Astrocyte (in vitro differentiated cells and primary cell): ENCODE data around the gene IFITM5. TPM values are rescaled to one million over a fixed set of nuclear protein-coding genes. Genes with fewer than 3 reads are reported as not detected.

Experiments
- DNase-seq: peaks from one replicate; pipeline ENCODE4 v3.0.0-alpha.2; 2010; ENCODE audit warnings: low read depth
- FAIRE-seq: peaks from 2 replicates; lab custom pipeline; 2011; peaks lifted over from hg19 to GRCh38; lab: Jason Lieb, UNC
- H2AFZ ChIP-seq: 2 replicates; pipeline ENCODE4 v1.6.0; 2012; ENCODE audit warnings: low read depth, low read length, inconsistent platforms
- H3K27ac ChIP-seq: 2 replicates; pipeline ENCODE4 v1.5.1; 2011; ENCODE audit warnings: low read depth, low read length, inconsistent platforms
- H3K27me3 ChIP-seq: 2 replicates; pipeline ENCODE4 v1.6.0; 2011; ENCODE audit warnings: low read length, inconsistent platforms; ENCODE audit not compliant: insufficient read depth
- H3K36me3 ChIP-seq: 2 replicates; pipeline ENCODE4 v1.5.1; 2011; ENCODE audit warnings: low read length, inconsistent platforms; ENCODE audit not compliant: insufficient read depth
- H3K4me1 ChIP-seq: 2 replicates; pipeline ENCODE4 v1.5.1; 2011; ENCODE audit warnings: low read length, inconsistent platforms; ENCODE audit not compliant: insufficient read depth
- H3K4me2 ChIP-seq: 2 replicates; pipeline ENCODE4 v1.6.0; 2012; ENCODE audit warnings: low read length, inconsistent platforms
- H3K4me3 ChIP-seq: 2 replicates; pipeline ENCODE4 v1.5.1; 2011; ENCODE audit warnings: low read depth, mild to moderate bottlenecking, low read length, inconsistent platforms; ENCODE audit not compliant: insufficient read depth
- H3K79me2 ChIP-seq: 2 replicates; pipeline ENCODE4 v1.6.0; 2012; ENCODE audit warnings: mild to moderate bottlenecking, low read length, inconsistent platforms; ENCODE audit not compliant: insufficient read depth
- H3K9ac ChIP-seq: 2 replicates; pipeline ENCODE4 v1.6.0; 2012; ENCODE audit warnings: mild to moderate bottlenecking, low read length, inconsistent platforms
- H3K9me3 ChIP-seq: 2 replicates; pipeline ENCODE4 v1.5.1; 2012; ENCODE audit warnings: low read depth, mild to moderate bottlenecking, low read length, inconsistent platforms; ENCODE audit not compliant: insufficient read depth
- H4K20me1 ChIP-seq: 2 replicates; pipeline ENCODE4 v1.6.0; 2012; ENCODE audit warnings: low read length, inconsistent platforms; ENCODE audit not compliant: insufficient read depth
- H3K27ac Mint-ChIP-seq: one replicate; pipeline ENCODE4 v1.8.0; 2021; ENCODE audit warnings: mild to moderate bottlenecking, mixed read lengths; ENCODE audit not compliant: unreplicated experiment
- H3K27me3 Mint-ChIP-seq: one replicate; pipeline ENCODE4 v1.8.0; 2021; ENCODE audit warnings: low read depth, mixed read lengths; ENCODE audit not compliant: unreplicated experiment
- H3K36me3 Mint-ChIP-seq: one replicate; pipeline ENCODE4 v1.8.0; 2021; ENCODE audit warnings: low read depth, mixed read lengths; ENCODE audit not compliant: unreplicated experiment
- H3K4me1 Mint-ChIP-seq: one replicate; pipeline ENCODE4 v1.8.0; 2021; ENCODE audit warnings: low read depth, mixed read lengths; ENCODE audit not compliant: unreplicated experiment
- H3K4me3 Mint-ChIP-seq: one replicate; pipeline ENCODE4 v1.8.0; 2021; ENCODE audit warnings: mild to moderate bottlenecking, moderate library complexity, mixed read lengths; ENCODE audit not compliant: unreplicated experiment
- H3K9me3 Mint-ChIP-seq: one replicate; pipeline ENCODE4 v1.8.0; 2021; ENCODE audit warnings: mild to moderate bottlenecking, mixed read lengths; ENCODE audit not compliant: unreplicated experiment
- EZH2 ChIP-seq: IDR thresholded peaks from 2 replicates; pipeline ENCODE4 v1.6.1; 2012; ENCODE audit warnings: mild to moderate bottlenecking, low read length, inconsistent platforms; ENCODE audit not compliant: insufficient read depth
- total RNA-seq: library from RNA; stranded (reverse); gene quantifications from 2 replicates; pipeline ENCODE4 v1.2.1, GENCODE V29; 2021
- TF ChIP-seq, protein P1 (sequence below): IDR thresholded peaks from 2 replicates; pipeline ENCODE4 v1.5.1; 2011; ENCODE audit warnings: low read depth, mild to moderate bottlenecking, inconsistent platforms, low read length, moderate library complexity; ENCODE audit not compliant: insufficient read depth

The IFITM5 gene
- total RNA-seq, 1 donor from 2014 or later, result not detected

DNA sequence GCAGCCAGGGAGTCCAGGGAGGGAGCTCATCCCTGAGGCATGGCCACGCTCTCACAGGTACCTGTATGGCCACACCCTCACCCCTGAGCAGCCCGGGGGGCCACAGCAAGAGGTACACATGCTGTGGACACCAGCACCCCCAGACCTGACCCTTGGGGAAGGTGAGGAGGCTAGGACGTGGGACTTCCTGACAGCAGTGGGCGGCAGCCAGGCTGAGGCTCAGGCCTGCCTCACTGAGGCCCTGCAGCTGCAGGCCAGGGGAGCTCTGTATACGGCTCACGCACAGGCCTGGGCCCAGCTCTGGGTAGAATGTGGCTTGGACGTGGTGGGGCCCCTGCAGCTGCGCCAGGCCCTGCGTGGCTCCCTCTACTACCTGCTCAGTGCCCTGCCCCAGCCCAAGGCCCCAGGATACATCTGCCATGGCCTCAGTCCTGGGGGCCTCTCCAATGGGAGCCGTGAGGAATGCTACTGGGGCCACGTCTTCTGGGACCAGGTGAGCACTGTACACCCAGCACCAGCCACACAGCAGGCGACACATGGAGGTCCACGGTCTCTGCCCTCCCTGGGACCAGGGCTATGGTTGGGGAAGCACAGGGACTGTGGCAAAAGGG, 8.6 kb downstream of the IFITM5 start:
- Histone ChIP-seq H3K4me3 (no peak overlapping the region), H3K9me3 (no peaks in the 10 kb centered on the region), H3K36me3 (no peaks in the 10 kb centered on the region), H3K27ac (no peak overlapping the region), H3K4me1 (peaks cover 6% of the 10 kb centered on the region), H3K9ac (no peak overlapping the region), H2AFZ (no peak overlapping the region), H3K27me3 (peaks cover 10% of the 10 kb centered on the region), H4K20me1 (no peaks in the 10 kb centered on the region), H3K4me2 (no peak overlapping the region), H3K79me2 (no peaks in the 10 kb centered on the region)
- Mint-ChIP-seq H3K9me3 (no peaks in the 10 kb centered on the region), H3K4me3 (peak overlapping the region; percentile 14), H3K27me3 (peaks cover 23% of the 10 kb centered on the region), H3K4me1 (no peaks in the 10 kb centered on the region), H3K36me3 (peaks cover 4% of the 10 kb centered on the region), H3K27ac (no peak overlapping the region)
- no peak for FAIRE-seq
- DNase-seq, result no peak
- TF ChIP-seq EZH2, result no peak
- TF ChIP-seq, protein P1, sequence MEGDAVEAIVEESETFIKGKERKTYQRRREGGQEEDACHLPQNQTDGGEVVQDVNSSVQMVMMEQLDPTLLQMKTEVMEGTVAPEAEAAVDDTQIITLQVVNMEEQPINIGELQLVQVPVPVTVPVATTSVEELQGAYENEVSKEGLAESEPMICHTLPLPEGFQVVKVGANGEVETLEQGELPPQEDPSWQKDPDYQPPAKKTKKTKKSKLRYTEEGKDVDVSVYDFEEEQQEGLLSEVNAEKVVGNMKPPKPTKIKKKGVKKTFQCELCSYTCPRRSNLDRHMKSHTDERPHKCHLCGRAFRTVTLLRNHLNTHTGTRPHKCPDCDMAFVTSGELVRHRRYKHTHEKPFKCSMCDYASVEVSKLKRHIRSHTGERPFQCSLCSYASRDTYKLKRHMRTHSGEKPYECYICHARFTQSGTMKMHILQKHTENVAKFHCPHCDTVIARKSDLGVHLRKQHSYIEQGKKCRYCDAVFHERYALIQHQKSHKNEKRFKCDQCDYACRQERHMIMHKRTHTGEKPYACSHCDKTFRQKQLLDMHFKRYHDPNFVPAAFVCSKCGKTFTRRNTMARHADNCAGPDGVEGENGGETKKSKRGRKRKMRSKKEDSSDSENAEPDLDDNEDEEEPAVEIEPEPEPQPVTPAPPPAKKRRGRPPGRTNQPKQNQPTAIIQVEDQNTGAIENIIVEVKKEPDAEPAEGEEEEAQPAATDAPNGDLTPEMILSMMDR, result no peak

DNA sequence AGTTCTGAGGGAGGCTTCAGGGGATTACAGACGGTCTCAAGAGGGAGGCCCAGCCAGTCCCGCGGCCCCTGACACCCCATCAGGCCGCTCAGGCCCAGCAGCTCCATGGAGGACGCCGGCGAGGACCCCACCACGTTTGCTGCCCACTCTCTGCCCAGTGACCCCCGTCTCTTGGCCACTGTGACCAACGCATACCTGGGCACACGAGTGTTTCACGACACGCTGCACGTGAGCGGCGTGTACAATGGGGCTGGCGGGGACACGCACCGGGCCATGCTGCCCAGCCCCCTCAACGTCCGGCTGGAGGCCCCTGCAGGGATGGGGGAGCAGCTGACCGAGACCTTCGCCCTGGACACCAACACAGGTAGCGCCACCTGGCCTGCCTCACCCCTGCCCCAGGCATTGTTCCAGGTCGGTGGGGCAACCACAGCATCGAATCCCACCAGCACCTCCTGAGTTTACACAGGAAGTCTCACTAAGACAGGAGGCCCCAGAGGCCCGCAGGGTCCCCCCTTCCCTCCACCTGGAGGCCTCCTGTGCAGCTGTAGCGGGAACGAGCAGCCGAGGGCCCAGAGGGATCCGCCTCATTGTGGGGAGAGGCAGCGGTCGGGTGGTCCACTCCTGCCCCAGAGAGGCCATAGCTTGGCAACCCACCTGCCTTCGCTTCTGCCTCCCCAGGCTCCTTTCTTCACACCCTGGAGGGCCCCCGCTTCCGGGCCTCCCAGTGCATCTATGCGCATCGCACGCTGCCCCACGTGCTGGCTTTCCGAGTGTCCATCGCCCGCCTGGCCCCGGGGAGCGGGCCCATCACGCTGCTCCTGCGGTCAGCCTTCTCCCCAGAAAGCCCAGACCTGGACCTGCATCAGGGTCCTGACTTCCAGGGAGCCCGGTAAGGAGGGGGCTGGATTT, 9.4 kb downstream of the IFITM5 start:
- H3K27ac ChIP-seq, result no peak overlapping the region
- no peak for TF ChIP-seq EZH2
- TF ChIP-seq, protein P1, result no peak
- H3K4me1 ChIP-seq, result peaks cover 6% of the 10 kb centered on the region
- Mint-ChIP-seq H3K4me3 (peak overlapping the region; percentile 81), H3K36me3 (peaks cover 1% of the 10 kb centered on the region), H3K4me1 (no peaks in the 10 kb centered on the region), H3K9me3 (no peaks in the 10 kb centered on the region), H3K27me3 (peaks cover 27% of the 10 kb centered on the region), H3K27ac (no peak overlapping the region)
- FAIRE-seq (no peak), DNase-seq (no peak)
- no peak overlapping the region for H3K9ac ChIP-seq
- no peak overlapping the region for H2AFZ ChIP-seq
- H3K36me3 ChIP-seq, result no peaks in the 10 kb centered on the region
- H3K79me2 ChIP-seq, result no peaks in the 10 kb centered on the region
- H3K4me2 ChIP-seq, result peak overlapping the region; percentile 65
- peaks cover 15% of the 10 kb centered on the region for H3K27me3 ChIP-seq
- H3K9me3 ChIP-seq, result no peaks in the 10 kb centered on the region
- no peaks in the 10 kb centered on the region for H4K20me1 ChIP-seq
- H3K4me3 ChIP-seq, result no peak overlapping the region

DNA sequence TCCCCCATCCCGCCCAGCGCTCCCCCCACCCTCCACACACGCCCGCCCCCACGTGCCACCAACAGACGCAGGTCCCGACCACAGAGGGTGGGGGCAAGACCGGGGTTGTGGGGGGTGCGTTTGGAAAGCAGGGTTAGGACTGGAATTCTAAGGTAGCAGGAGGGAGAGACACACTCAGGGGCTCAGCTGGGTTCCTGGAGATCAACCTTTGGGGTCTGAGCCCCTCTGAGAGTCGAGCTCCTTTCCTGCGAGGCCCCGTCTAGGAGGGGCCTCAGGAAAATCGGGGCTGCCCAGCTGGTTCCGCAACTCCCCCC, 10.0 kb downstream of the IFITM5 start:
- Histone ChIP-seq H3K27me3 (peaks cover 15% of the 10 kb centered on the region), H4K20me1 (no peaks in the 10 kb centered on the region), H3K4me1 (peaks cover 6% of the 10 kb centered on the region), H3K9ac (no peak overlapping the region), H3K27ac (no peak overlapping the region), H3K9me3 (no peaks in the 10 kb centered on the region), H3K4me2 (peak overlapping the region; percentile 65), H2AFZ (no peak overlapping the region), H3K79me2 (no peaks in the 10 kb centered on the region), H3K36me3 (no peaks in the 10 kb centered on the region), H3K4me3 (no peak overlapping the region)
- Mint-ChIP-seq H3K9me3 (no peaks in the 10 kb centered on the region), H3K4me3 (peak overlapping the region; percentile 81), H3K27ac (no peak overlapping the region), H3K4me1 (no peaks in the 10 kb centered on the region), H3K36me3 (peaks cover 1% of the 10 kb centered on the region), H3K27me3 (peaks cover 28% of the 10 kb centered on the region)
- TF ChIP-seq, protein P1, result no peak
- TF ChIP-seq EZH2, result no peak
- FAIRE-seq, result no peak
- DNase-seq, result no peak
